ENCODE data around the gene MISP. TPM values are rescaled to one million over a fixed set of nuclear protein-coding genes. Genes with fewer than 3 reads are reported as not detected.

The MISP gene
- total RNA-seq, 8 experiments from 2014 or later, result 0.13 to 0.61 (median 0.28) TPM

GRCh38 chr19:765179-765738 lies 14.3 kb downstream of the MISP start:
- H3K4me3 ChIP-seq, result no peak overlapping the region
- ATAC-seq (replicated peaks in 6 of 8), result no peak
- in situ Hi-C loops (cut with MboI; ENCODE audit: low pct_unique_long_range_greater_than_20kb in 2 of 9, low sequenced_read_pairs in 9 of 9, unreplicated experiment in 9 of 9), result loop anchor here in 2 of 9 experiments (25.0 kb wide), 2 partner anchors 103 to 147 kb away; partner anchors contain the start of genes KISS1R (in 1 of the 2), R3HDM4 (in 1 of the 2) and RNF126 (in 1 of the 2)
- WGBS, 10 experiments, result 56 to 100% methylated on average over 2 to 4 of the region's 7 CpGs; no CpG with 5 or more reads in 8 of the 10 experiments
- H3K27ac ChIP-seq, result no peak overlapping the region
- H3K4me1 ChIP-seq (replicated peaks in 1 of 2), result no peaks in the 10 kb centered on the region

- Histone ChIP-seq H3K4me3 (no peak overlapping the region), H3K27ac (no peak overlapping the region), H3K4me1 (replicated peaks in 1 of 2) (peaks cover 0 to 2% of the 10 kb centered on the region in 2 donors)
- peak; percentile 24 to 68 (median 49) for ATAC-seq (replicated peaks in 6 of 8)
- in situ Hi-C loops (cut with MboI; ENCODE audit: low pct_unique_long_range_greater_than_20kb in 2 of 9, low sequenced_read_pairs in 9 of 9, unreplicated experiment in 9 of 9), result loop anchor here in 2 of 9 experiments (25.0 kb wide), 2 partner anchors 106 to 144 kb away; partner anchors contain the start of genes KISS1R (in 1 of the 2), R3HDM4 (in 1 of the 2) and RNF126 (in 1 of the 2)
- WGBS, 10 experiments, result 0 to 100% (median 54%) methylated on average over 2 to 13 of the region's 14 CpGs
These were observed 17.5 kb downstream of the MISP start for GRCh38 chr19:768424-768823.

GRCh38 chr19:769616-770015 lies 18.7 kb downstream of the MISP start:
- WGBS, 10 experiments, result 55 to 100% (median 87%) methylated on average over 1 to 6 of the region's 6 CpGs; no CpG with 5 or more reads in 1 of the 10 experiments
- Histone ChIP-seq H3K4me1 (replicated peaks in 1 of 2) (peaks cover 0 to 2% of the 10 kb centered on the region in 2 donors), H3K4me3 (no peak overlapping the region), H3K27ac (no peak overlapping the region)
- in situ Hi-C loops (cut with MboI; ENCODE audit: low pct_unique_long_range_greater_than_20kb in 2 of 9, low sequenced_read_pairs in 9 of 9, unreplicated experiment in 9 of 9), result loop anchor here in 3 of 9 experiments (10.0 to 25.0 kb wide), 3 partner anchors 107 to 145 kb away; partner anchors contain the start of genes KISS1R (in 2 of the 3), R3HDM4 (in 2 of the 3) and RNF126 (in 1 of the 3)
- no peak for ATAC-seq (replicated peaks in 6 of 8)

- WGBS, 10 experiments, result 0 to 64% (median 20%) methylated on average over 1 to 4 of the region's 6 CpGs; no CpG with 5 or more reads in 5 of the 10 experiments
- Histone ChIP-seq H3K27ac (no peak overlapping the region), H3K4me3 (no peak overlapping the region), H3K4me1 (replicated peaks in 1 of 2) (peaks cover 0 to 3% of the 10 kb centered on the region in 2 donors)
- in situ Hi-C loops (cut with MboI; ENCODE audit: low pct_unique_long_range_greater_than_20kb in 2 of 9, low sequenced_read_pairs in 9 of 9, unreplicated experiment in 9 of 9), result loop anchor here in 3 of 9 experiments (10.0 to 25.0 kb wide), 3 partner anchors 109 to 143 kb away; partner anchors contain the start of genes KISS1R (in 2 of the 3), R3HDM4 (in 2 of the 3) and RNF126 (in 1 of the 3)
- peak in 4 of 8 experiments; percentile 33 to 79 (median 72) for ATAC-seq (replicated peaks in 6 of 8)
These were observed 20.4 kb downstream of the MISP start for GRCh38 chr19:771332-771785.

GRCh38 chr19:772063-772462 lies 21.2 kb downstream of the MISP start:
- WGBS, 10 experiments, result 100% methylated on average over 2 of the region's 5 CpGs; no CpG with 5 or more reads in 9 of the 10 experiments
- ATAC-seq (replicated peaks in 6 of 8), result no peak
- in situ Hi-C loops (cut with MboI; ENCODE audit: low pct_unique_long_range_greater_than_20kb in 2 of 9, low sequenced_read_pairs in 9 of 9, unreplicated experiment in 9 of 9), result loop anchor here in 3 of 9 experiments (10.0 to 25.0 kb wide), 3 partner anchors 110 to 143 kb away; partner anchors contain the start of genes KISS1R (in 2 of the 3), R3HDM4 (in 2 of the 3) and RNF126 (in 1 of the 3)
- Histone ChIP-seq H3K4me1 (replicated peaks in 1 of 2) (peaks cover 0 to 6% of the 10 kb centered on the region in 2 donors), H3K4me3 (no peak overlapping the region), H3K27ac (no peak overlapping the region)

GRCh38 chr19:772730-773436 lies 22.0 kb downstream of the MISP start:
- peak in 3 of 8 experiments; percentile 6 to 23 (median 11) for ATAC-seq (replicated peaks in 6 of 8)
- WGBS, 10 experiments, result 63 to 100% (median 92%) methylated on average over 1 to 6 of the region's 18 CpGs; no CpG with 5 or more reads in 3 of the 10 experiments
- Histone ChIP-seq H3K27ac (no peak overlapping the region), H3K4me1 (replicated peaks in 1 of 2) (peaks cover 0 to 6% of the 10 kb centered on the region in 2 donors), H3K4me3 (no peak overlapping the region)
- in situ Hi-C loops (cut with MboI; ENCODE audit: low pct_unique_long_range_greater_than_20kb in 2 of 9, low sequenced_read_pairs in 9 of 9, unreplicated experiment in 9 of 9), result loop anchor here in 3 of 9 experiments (10.0 to 25.0 kb wide), 3 partner anchors 111 to 142 kb away; partner anchors contain the start of genes KISS1R (in 2 of the 3), R3HDM4 (in 2 of the 3) and RNF126 (in 1 of the 3)

- in situ Hi-C loops (cut with MboI; ENCODE audit: low pct_unique_long_range_greater_than_20kb in 2 of 9, low sequenced_read_pairs in 9 of 9, unreplicated experiment in 9 of 9), result loop anchor here in 1 of 9 experiments (10.0 kb wide), 1 partner anchor 138 kb away; the partner anchor contains the start of genes KISS1R and R3HDM4
- Histone ChIP-seq H3K4me3 (no peak overlapping the region), H3K27ac (no peak overlapping the region), H3K4me1 (replicated peaks in 1 of 2) (peaks cover 0 to 4% of the 10 kb centered on the region in 2 donors)
- WGBS, 10 experiments, result 63 to 95% (median 73%) methylated on average over 1 to 13 of the region's 18 CpGs; no CpG with 5 or more reads in 4 of the 10 experiments
- ATAC-seq (replicated peaks in 6 of 8), result peak in 4 of 8 experiments; percentile 12 to 61 (median 43)
These were observed 25.6 kb downstream of the MISP start for GRCh38 chr19:776549-776948.

GRCh38 chr19:778910-779653 lies 28.2 kb downstream of the MISP start:
- Histone ChIP-seq H3K4me1 (replicated peaks in 1 of 2) (peaks cover 0 to 16% of the 10 kb centered on the region in 2 donors), H3K4me3 (no peak overlapping the region), H3K27ac (peak overlapping the region in 1 of 2 donors; percentile 2)
- 19 to 100% (median 68%) methylated on average over 1 to 20 of the region's 36 CpGs; no CpG with 5 or more reads in 2 of the 10 experiments for WGBS, 10 experiments
- ATAC-seq (replicated peaks in 6 of 8), result peak in 6 of 8 experiments; percentile 17 to 90 (median 65)
- in situ Hi-C loops (cut with MboI; ENCODE audit: low pct_unique_long_range_greater_than_20kb in 2 of 9, low sequenced_read_pairs in 9 of 9, unreplicated experiment in 9 of 9), result loop anchor here in 1 of 9 experiments (10.0 kb wide), 1 partner anchor 136 kb away; the partner anchor contains the start of genes KISS1R and R3HDM4

- in situ Hi-C loops (cut with MboI; ENCODE audit: low pct_unique_long_range_greater_than_20kb in 2 of 9, low sequenced_read_pairs in 9 of 9, unreplicated experiment in 9 of 9), result no loop called here
- ATAC-seq (replicated peaks in 6 of 8), result no peak
- 58 to 100% (median 80%) methylated on average over 2 to 5 of the region's 15 CpGs; no CpG with 5 or more reads in 7 of the 10 experiments for WGBS, 10 experiments
- H3K27ac ChIP-seq, result no peak overlapping the region
- H3K4me1 ChIP-seq (replicated peaks in 1 of 2), result peaks cover 0 to 16% of the 10 kb centered on the region in 2 donors
- H3K4me3 ChIP-seq, result no peak overlapping the region
These were observed 30.0 kb downstream of the MISP start for GRCh38 chr19:780935-781334.

- peaks cover 0 to 12% of the 10 kb centered on the region in 2 donors for H3K4me1 ChIP-seq (replicated peaks in 1 of 2)
- no peak overlapping the region for H3K4me3 ChIP-seq
- no peak overlapping the region for H3K27ac ChIP-seq
- peak in 1 of 8 experiments; percentile 19 for ATAC-seq (replicated peaks in 6 of 8)
- in situ Hi-C loops (cut with MboI; ENCODE audit: low pct_unique_long_range_greater_than_20kb in 2 of 9, low sequenced_read_pairs in 9 of 9, unreplicated experiment in 9 of 9), result no loop called here
- WGBS, 10 experiments, result 80 to 100% (median 100%) methylated on average over 1 to 3 of the region's 19 CpGs; no CpG with 5 or more reads in 6 of the 10 experiments
These were observed 30.9 kb downstream of the MISP start for GRCh38 chr19:781800-782184.

- in situ Hi-C loops (cut with MboI; ENCODE audit: low pct_unique_long_range_greater_than_20kb in 2 of 9, low sequenced_read_pairs in 9 of 9, unreplicated experiment in 9 of 9), result no loop called here
- ATAC-seq (replicated peaks in 6 of 8), result peak; percentile 39 to 84 (median 69)
- Histone ChIP-seq H3K4me1 (replicated peaks in 1 of 2) (peaks cover 0 to 12% of the 10 kb centered on the region in 2 donors), H3K27ac (no peak overlapping the region), H3K4me3 (no peak overlapping the region)
- 0 to 48% (median 16%) methylated on average over 1 to 8 of the region's 29 CpGs; no CpG with 5 or more reads in 6 of the 10 experiments for WGBS, 10 experiments
These were observed 31.4 kb downstream of the MISP start for GRCh38 chr19:782185-782877.
